ENCODE data around the gene ANKHD1.

DNA sequence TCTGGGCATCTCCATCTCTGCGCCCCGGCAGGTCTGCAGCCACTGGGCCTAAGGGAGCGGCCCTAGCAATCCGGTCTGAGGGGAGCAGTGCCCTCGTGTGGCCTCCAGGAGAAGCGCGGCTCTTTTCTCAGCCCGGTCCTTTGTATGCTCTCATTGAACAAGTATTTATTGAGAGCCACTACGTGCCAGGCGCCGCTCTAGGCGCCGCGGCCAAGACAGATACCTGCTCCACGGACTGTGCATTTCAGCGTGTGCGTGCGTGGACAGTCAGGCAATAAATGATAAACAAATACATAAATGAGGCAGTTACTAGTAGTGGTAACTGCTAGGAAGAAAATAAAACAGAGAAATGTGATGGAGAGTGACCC, 43.9 kb upstream of the ANKHD1 start:
- TF ChIP-seq, protein P1, sequence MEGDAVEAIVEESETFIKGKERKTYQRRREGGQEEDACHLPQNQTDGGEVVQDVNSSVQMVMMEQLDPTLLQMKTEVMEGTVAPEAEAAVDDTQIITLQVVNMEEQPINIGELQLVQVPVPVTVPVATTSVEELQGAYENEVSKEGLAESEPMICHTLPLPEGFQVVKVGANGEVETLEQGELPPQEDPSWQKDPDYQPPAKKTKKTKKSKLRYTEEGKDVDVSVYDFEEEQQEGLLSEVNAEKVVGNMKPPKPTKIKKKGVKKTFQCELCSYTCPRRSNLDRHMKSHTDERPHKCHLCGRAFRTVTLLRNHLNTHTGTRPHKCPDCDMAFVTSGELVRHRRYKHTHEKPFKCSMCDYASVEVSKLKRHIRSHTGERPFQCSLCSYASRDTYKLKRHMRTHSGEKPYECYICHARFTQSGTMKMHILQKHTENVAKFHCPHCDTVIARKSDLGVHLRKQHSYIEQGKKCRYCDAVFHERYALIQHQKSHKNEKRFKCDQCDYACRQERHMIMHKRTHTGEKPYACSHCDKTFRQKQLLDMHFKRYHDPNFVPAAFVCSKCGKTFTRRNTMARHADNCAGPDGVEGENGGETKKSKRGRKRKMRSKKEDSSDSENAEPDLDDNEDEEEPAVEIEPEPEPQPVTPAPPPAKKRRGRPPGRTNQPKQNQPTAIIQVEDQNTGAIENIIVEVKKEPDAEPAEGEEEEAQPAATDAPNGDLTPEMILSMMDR (IDR thresholded peaks at IDR 0.05), result peak; percentile 78 to 95 (median 87)
- TF ChIP-seq POLR2A (IDR thresholded peaks at IDR 0.05), result no peak

Measured in prostate gland (tissue), 2 donors.